ENCODE measurements around the gene DNM3.

The DNM3 gene

DNA sequence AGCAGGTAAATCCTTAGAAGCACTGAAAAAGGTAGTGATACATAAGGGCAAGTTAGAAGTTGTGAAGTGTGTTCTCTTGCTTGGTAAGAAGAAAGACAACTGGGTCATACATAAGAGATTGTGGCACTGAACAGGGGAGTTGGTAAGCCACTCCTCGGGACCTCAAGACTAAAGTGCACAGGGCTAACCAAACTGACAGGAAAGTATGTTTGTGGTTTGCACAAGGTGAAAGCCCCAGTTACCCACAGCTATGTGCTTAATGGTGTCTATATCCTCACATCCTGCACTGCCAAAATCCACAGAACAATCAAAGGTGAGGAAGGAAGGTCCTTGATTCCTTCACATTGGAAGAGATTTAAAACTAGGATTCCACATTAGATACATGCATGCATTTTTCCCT, 276.5 kb downstream of the DNM3 start:
- DNase-seq: peak in 2 of 5 donors; percentile 2 to 77

DNA sequence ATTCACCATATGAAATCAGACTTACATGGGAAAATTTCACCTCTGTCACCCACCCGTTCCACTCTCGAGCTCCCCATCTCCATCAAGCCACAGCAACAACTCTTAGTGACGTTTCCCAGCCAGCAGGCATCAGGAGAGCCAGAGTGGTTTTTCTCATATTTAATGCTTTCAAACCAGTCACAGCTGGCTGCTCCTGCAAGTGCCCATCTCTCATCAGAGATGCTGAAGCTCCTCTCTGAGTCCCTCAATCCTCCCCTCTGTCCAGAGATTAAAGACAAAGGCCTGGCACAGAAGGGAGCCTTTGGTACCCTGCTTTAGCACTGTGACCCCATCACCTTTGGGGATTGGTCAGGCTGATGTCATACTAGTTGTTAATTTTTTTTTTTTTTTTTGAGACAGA, 277.3 kb downstream of the DNM3 start:
- DNase-seq: no peak

DNA sequence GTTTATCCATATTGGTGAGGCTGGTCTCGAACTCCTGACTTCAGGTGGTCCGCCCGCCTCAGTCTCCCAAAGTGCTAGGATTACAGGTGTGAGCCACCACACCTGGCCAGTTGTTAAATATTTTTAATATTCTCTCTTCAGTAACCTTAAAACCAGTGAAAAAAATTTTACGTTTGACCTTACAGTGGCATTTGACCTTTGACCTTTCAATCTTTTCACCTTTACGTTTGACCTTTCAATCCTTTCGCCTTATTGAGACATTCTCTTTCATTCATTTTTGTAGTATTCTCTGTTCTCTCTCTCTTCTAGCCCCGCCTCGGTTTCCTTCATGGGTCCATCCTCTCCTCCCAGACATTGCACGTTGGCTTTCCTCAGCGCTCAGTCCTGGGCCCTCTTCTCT, 277.9 kb downstream of the DNM3 start:
- DNase-seq: no peak

DNA sequence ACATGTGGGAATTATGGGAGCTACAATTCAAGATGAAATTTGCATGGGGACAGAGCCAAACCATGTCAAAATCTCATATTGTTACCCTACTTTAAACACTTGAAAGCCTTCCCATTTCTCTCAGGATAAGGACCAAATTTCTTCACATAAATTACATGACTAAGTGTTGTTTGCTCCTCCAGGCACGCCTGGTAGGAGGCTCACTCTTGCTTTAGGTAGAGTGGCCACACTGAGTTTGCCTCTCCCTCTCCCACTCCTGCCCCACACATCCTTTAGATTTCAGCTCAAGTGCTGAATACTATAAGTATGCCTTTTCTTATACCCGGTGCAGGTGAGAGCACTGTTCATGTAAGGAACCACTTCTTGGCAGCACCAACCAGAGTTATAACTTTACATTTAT, 279.1 kb downstream of the DNM3 start:
- DNase-seq: no peak

DNA sequence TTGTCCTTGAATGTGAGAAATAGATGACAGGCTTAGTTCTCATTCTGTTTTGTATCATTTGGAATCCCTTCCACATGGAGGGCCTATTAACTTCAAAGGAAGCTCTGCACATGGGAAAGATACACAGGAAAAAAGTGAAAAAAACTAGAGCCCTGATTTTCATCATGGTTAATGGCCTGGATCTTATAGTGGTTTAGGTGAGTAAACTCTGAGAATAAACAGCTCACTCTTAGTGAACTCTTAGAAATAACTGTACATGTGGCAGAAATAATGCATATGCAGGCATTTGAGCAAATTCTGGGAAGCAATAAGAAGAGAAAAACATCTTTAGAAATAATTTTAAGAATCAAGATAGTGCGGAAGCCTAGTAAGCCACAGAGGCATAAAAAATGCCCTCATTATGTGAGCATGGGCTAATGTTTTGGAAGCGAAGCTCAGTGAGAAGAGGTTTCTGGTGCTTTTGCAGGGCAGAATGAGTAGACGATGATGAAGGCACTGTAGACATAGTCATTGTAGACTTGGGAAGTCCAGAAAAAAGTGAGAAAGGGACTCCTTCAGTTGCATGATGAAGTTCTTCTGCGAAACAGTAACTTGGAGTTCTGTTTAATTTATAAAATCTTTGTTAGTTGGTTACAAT, 279.9 kb downstream of the DNM3 start:
- no peak for DNase-seq

DNA sequence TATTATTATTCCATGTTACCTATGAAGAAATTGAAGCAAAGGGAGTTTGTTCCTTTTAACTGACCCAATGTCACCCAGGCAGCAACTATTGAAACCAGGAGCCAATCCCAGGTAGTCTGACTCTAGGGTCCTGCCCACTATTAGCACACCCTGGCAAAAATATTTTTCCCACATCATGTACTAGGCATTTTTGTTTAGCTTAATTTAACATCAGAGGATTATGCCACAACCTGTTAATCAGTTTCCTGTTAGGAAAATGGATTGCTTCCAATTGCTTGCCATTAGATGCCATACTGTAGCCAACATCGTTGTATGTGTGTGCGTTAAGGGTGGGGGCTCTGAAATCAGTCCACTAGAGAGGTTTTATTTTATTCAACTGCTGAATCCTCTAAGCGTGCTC, 281.1 kb downstream of the DNM3 start:
- DNase-seq: no peak

DNA sequence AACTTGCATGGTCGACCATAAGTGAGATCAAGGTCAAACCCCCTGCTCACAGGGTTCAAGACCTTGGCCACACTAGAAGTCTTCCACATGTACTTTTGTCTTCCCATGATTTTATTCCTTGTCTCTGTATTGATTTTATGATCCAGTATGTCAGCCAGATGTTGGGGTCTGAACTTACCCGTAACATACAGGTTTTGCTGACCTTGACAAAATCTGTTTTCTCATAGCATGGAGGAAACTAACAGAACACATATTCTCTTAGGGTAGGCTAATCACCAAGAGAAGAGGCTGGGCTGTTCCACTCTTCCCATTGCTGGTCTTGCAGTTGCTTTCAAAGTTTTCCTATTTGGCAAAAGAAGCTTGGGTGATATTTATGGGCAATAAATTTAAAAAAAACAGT, 284.0 kb downstream of the DNM3 start:
- DNase-seq: no peak

DNA sequence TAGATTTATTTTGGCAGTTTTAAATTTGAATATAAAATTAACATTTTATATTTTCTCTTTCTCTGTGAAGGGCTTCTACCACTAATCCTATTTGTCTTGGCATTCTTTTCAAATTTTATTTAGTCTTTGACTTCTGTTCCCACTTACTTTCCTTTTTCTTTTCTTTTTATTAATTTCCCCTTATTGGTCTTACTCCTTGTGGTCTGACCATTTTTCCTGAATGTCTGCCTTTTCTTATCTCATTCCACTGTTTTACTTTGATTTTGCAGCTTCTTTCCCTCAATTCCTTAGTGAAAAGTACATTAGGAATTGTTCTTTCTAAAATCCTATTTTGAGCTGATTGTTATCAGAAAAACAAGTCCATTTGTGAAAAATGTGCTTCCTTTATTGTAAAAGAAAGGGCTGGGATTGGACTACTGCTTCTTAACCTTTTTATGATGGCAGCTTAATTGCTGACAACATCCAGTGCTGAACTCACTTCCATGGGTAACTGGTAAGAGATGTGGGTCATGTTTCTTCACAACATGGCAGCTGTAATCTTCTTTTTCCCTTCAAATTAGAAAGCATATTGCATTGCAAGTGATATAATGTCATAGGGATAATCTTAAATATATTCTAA, 284.6 kb downstream of the DNM3 start:
- no peak for DNase-seq

DNA sequence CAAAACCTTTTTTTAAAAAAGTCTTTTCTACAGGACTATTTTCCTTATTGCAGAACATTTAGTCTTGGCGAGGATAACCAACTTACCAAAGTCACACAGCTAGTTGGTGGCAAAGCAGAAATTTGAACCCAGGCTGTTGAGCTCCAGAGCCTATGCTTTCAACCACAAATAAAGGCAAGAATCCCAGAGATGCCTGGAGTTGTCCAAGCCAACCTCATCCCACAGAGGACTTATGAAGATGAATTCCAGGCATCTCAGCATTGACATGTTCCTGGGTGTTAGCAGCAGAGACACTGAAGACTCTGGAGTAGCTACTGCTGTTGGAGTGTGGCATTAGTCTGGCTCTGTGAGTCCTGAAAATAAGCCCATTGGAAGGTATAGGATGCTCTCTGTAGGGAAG, 291.5 kb downstream of the DNM3 start:
- DNase-seq: no peak

DNA sequence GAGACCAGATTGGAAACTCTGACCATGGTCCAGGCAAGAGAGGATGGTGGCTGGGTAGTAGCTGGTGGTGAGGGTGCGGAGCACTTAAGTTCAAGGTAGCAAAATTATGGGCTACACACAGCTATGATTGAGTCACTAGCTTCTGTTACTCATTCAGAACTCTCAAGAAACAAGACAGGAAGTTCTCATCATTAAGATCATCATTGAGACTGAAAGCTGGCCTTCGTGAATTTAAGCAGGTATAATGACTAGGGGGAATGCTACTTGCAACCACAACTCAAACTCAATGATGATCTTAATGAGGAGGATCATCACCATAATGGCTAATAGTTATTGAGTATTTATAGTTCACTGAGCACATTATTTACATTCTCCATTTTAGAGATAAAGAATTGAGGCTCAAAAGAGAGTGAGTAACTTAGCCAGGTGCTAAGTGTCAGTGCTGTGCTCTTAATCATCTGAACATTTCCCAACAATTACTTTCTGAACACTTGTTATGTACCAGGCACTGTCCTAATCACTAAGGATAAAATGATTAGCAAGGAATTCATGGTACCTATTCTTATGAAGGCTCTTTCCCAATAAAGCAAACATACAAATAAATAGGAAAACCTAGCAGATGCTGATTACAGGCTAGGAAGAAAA, 292.9 kb downstream of the DNM3 start:
- DNase-seq: peak in 1 of 5 donors; percentile 71

DNA sequence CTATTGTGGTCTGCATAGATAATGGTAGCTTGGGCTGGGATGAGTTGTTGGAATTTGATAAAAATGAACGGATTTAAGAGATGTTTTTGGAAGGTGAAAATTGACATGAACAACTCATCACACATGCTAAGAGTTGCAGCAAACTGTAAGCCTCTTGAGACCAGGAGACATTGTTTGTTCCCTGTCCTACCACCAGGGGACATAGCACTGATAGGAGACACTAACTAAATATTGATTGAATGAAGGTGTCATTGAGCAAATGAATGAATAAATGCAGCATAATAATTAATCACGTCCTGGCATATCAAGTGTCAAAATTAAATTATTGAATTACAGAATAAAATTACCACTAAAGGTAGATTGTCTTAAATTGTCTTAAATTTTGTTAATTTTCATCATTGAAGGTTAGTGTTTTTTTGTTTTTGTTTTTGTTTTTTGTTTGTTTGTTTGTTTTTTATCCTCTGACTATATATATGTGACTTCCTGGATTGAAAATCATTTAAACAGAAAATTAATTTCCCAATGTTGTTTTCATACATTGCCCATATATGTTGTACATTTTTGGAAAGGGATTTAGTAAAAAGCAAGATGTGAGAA, 293.9 kb downstream of the DNM3 start:
- DNase-seq: peak in 1 of 5 donors; percentile 34

DNA sequence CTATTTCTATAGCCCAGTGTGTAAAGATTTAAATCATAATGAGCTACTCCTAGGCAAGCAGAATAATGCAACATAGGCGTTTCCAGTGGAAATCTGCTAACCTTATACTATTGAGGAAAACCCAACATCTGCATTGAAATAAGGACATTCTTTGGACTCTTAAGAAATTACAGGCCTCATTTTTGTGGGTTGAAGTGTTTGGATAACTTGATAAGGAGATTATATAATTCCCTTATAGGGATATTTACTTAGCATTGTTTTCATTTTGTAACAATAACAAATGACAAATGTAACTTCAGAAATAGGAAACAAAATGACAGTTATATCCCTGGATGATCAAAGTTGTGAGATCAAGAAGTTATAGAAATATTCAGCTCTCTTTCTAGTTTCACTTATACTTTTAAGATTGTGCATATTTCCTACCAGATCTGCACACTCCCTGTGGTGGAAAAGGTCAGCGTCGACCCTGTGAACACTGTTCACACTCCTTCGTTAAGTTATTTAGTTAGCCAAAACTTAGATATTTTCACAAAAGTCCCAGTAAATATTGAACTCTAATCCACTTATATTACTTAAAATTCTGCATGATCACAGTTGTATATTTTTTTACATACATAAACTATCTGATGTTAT, 294.8 kb downstream of the DNM3 start:
- DNase-seq: no peak

DNA sequence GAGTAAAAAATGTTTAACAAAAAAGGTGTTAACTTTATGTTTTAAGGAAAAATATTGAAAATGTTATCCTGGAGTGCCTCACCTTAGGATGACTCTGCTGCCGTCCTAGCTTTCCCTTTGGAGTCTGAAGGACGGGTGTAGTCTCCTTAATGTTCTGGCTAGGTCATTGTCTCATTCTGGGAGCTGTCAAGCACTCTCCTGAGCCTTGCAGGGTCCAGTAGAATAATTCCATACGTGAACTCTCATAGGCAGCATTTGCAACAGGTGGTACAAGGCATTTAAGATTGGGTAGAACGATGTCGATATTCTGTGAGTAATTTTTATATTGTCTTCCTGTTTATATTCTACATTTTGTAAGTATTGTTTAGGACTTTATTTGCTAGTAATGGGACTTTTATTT, 295.6 kb downstream of the DNM3 start:
- no peak for DNase-seq

DNA sequence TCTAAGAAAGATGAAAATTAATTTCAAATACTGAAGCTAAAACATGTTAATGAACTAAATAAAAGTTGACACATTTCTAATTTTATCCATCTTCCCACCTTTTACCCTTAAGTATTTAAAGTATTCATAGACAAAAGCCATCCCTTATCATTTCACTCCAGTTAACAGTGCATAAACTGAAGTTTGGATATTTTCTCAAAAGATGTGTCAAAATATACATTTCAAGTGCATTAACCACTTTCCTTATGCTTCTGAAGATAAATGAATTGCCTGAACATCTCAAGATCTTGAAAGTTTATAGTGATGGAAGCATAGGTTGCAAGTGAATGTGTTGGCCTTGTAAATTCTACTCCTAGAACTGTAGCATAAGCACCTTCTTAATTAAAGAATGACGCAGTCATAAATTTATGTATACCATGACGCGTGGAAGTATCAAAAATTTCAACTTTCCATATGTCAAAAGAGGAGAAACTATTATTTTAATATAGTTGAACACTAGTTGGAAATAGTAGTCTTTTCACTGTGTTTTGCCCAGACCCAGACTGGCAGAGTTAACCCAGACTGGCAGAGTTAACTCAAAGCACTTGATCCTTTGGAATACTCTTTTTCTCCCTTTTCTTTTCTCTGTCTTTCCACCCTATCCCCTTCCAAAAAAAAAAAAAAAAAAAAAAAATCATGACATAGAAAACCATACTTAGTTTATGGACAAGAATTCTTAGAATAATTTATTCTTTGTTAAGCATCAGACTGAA, 296.6 kb downstream of the DNM3 start:
- DNase-seq: no peak

DNA sequence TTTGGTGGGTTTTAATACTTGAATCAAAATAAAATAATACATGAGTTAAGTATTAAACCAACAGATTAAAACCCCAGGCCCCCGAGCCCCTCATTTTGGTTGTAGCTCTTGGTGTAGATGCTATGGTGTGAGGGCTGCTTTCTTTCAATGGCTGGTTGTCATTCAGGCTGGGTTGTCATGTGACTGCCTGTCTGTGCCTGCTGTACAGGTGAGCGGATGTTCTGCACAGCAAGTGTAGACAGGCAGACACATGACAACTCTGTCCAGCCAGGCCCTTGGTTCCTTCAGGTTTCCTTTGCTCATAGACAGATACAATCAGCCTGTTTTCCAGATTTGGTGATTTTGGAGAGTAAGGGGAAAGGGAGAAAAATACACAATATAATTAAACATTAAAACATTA, 297.3 kb downstream of the DNM3 start:
- DNase-seq: no peak

DNA sequence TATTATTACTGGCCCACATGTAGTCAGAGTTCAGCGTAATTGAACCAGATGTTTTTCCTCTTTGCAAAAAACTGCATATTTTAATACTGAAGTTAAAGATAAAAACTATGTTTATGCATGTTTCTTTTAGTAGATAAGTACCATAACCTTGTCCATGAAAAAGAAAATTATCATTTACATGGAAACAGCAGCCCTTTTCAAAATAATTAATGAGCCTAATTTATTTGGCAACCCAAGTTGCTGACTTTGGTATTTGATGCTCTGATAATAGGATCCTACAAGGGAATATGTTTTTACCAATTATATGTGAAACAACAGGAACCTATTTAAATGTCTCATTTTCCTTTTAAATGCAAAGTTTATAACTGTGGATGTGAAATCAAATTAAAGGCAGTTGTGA, 297.9 kb downstream of the DNM3 start:
- no peak for DNase-seq

DNA sequence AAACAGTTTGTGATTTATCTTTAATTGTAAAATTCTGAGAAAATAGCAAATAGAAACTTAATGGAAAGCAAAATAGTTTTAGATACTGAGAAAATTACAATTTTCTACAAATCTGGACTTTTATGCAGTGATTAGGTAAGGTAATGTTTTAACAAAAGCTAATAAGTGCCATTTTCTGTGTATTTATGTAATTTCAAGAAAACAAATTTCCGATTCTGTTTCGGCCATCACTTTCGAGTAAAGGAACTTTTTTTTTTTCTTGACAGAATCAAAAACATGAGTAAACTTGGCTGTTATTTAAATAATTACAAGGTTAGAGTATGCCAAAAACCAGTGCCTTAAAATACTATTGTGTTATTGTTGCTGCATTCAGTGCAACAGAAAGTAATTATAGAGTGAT, 298.8 kb downstream of the DNM3 start:
- no peak for DNase-seq

DNA sequence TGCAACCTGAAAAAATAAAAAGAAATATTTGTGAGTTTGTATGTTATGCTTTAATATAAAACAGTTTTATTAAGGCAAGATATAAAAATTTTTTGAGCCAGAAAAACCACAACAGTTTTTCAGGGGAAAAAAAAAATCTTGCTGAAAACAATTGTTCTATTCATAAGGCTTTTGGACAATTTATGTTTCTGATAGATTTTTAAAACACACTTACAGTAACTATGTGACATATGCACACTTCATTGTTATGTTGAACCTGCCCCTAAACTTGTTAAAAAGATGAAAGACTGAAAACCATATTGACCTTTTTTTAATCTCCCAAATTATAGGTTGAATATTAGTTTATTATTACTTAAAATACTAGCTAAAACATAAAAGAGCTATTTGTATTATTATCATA, 299.3 kb downstream of the DNM3 start:
- no peak for DNase-seq

DNA sequence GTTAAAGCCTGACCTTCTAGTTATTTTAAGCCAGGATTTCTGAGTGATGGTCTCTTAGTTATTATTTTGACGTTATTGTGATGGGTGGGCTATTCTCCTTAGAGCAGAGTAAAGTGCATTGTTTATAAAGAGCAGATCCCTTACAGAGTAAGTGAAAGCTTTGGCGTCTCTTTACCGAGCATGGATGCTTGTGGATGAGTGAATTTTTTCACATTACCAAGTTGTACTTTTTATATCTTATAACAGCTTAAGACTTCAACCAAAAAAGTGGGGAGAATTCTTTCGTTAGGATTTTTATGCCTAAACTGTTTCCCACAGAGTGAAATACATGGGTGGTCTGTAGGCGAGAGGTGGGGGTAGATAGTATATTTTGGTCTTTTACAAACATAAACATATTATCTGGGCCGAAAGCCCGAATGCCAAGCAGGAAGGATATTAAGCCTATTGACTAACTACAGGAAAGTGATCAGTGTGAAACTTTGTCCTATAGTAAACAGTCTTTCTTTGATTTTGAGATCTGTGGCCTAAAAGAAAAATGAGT, 300.1 kb downstream of the DNM3 start:
- DNase-seq: no peak

DNA sequence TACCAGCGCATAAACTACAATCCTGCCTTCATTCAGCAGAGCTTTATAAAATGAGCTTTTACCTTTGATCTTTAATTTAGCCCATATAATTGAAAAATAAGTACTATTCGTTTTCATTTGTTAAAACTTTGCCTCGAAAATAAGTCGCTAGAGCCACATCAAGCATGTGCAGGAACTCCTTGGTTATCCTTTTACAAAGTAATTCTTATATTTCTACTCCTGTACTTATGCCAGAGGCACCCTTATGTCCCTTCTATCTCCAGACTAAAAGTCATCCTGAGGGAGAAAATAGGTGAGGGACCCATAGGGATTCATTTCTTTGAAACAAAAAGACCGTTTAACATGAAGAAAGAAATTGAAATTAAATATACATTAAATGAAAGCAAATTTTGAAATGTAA, 301.0 kb downstream of the DNM3 start:
- no peak for DNase-seq

DNA sequence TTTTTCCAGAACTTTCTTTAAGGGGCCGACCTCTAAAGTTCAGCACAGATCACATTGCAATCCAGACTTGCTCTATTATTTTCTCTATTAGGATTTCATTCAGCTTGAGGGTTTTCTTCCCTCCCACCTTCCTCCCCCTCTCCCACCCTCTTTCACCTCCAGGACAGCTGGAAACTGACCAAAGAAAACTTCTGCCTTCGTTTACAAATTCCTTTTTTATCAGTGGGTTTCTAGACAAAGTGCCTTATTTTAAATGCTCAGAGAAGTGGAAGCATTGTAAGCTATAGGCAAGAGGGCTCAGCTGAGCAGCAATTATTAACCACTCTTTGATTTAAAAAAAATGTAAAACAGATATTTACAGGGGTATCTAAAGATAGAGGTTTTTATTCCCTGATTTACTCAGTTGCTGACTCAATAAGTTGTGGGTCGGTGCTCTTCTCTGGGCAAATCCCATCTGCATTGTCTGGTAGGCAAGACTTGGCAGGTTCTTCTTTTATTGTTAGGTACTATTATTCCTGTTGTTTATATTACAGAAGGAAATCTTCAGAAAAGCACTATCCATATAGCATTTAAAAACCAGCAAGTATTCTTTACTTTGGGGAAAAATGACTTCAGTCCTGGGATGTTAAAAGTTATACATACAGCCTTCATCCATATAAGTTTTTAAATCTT, 302.2 kb downstream of the DNM3 start:
- no peak for DNase-seq

DNA sequence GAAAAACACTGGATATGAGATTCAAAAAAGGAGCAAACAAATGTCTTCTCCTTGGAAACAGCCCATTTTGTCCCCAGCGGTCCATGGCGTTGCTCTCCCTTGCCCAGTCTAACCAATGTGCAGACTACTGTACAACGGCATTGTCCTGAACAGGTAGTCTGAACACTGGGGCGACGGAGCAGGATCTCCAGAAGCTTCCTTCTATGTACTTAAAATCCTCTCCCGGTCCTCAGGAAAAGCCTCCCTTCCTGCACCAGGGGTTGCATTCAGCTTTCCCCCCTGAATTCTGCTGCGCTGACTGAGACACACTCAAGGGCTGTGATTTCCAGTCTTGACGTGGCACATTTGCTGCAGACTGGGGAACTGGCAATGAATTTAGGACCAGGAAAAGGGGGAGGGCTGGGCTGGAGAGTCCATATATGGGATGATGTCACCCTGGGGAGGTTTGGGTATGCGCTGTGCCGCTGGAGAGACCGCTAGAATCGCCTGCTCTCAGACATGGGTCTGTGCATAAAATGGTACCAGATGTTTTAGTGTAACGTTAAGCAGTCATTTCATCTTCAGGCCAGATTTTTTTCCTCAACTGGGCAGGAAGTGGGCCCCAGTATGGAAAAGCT, 303.3 kb downstream of the DNM3 start:
- no peak for DNase-seq
